ENCODE measurements around the gene GLIS1.
"Not testable (repeated sequence)": the region's sequence is repeated elsewhere in the genome, so short reads cannot be mapped to it uniquely, and the experiment has no call there.

The GLIS1 gene

DNA sequence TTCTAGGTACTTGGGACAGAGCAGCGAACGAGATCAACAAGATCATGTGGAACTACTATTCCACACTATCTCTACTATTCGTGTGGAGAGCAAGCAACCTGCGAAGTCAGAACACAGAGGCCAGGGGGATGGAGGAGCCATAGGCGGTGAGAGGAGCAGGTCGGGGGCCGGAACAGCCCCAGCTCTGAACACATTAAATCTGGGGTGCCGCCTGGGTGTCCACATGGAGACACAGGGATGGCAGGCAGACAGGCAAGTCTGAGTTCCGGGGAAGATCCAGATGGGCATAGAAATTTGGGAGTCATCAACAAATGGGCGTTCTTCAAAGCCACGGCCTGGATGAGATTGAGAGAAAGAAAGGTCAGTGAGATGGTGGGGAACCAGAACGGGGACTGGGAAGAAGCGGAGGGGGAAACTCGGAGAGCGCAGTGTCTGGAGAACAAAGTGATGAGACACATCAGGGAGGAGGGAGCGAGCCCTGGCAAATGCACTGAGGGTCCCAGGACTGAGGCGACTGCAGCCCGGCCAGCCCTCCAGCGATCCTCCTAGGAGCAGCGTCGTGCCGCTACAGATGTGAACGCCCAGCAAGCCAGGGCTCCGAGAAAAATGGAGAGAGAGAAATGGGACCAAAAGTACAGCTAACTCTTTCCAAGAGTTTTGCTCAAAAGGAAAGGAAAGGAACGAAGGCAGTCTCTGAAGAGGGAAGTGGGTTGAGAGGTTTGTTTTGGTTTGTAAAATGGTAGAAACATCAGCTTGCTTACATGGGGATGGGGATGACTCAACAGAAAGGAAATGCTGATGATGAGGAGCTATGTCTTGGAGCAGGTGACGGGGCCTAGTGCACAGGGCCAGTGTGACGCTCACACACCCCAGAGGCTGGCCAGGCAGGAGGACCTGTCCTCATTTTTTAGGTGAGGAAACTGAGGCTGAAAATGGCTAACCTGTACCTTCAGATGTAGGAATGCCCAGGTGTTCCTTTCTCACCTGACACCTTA is 84.5 kb downstream of the GLIS1 start:
- no peak for DNase-seq (ENCODE audit: low read depth)

DNA sequence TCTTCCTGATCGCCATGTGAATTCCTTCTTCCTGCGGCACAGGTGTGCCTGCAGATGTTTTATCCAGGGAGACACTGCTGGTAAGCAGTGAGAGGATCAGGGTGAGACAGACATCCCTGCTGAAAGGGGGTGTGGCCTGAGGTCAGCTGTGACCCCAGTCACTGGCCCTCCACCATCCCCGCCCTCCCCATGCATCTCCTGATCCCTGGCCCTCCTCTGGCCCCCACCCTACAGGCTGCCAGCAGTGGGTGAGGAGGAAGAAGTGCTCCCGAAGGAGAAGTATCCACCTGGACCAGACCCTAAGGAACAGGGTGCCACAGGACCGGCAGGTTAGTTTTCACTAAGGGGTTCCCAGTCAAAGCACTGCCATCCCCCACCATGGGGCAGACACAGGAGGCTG is 85.3 kb downstream of the GLIS1 start:
- no peak for DNase-seq (ENCODE audit: low read depth)

DNA sequence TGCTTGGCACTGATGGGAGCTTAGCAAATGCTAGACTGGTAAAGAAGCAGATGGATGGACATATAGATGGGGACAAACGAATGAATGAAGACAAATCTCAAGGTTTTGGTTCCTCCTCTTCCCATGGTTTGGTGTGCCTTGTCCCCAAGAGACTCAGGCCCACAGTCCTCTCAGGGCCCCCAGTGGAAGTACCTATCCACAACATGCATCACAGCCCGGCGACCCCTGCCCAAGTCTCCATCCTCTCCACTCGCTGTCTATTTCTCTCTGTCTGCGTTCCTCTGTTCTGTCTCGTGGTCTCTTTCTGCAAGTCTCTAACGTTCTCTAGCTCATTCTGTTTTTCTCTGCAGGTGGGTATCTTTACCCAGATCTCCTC is 85.8 kb downstream of the GLIS1 start:
- DNase-seq (ENCODE audit: low read depth): no peak

DNA sequence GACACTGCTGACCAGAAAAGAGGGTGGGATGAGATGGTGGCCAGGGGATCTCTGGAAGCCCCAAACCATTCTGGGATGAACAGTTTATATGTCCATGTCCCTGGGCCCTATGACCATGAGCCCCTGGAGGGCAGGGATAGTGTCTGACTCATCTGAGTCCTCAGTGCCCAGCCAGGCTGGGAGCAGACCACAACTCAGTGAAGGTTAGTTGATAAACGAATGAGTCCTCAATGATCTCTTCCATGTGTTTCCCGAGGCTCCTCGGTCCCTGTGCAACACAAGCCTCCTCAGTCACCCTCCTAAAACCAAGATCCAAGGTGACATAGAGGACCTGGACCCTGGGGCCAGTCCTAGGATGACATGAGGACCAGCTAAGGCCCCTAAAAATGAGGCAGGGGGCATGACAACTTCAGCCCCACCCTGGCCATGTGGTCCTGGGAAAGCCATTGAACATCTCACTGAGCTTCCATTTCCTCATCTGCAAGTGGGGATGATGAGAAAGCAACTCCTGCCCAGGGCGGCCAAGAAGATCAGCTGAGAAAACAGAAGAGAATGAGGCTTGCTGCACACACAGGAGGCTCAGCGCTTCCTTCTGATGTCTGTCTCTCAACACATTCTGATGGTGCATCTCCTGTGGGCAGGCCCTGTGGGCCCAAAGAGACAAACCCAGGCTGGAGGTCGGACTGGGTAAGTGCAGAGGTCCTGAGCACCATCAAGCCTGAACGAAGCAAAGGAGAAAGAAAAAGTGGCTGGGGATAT is 86.3 kb downstream of the GLIS1 start:
- no peak for DNase-seq (ENCODE audit: low read depth)

DNA sequence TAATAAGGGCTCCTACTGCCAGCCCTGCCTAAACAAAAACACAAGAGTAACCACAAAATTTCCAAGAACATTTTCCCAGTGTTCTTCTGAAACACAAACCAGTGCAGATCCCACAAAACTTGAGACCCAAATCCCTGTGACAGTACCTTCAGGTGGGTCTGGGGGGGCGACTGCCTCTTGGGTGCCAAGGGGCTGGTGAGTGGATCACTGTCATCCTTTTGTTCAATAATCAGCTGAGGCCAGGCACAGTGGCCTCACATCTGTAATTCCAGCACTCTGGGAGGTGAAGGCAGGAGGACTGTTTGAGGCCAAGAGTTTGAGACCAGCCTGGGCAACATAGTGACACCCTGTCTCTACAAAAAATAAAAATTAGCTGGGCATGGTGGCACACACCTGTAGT is 87.6 kb downstream of the GLIS1 start:
- DNase-seq (ENCODE audit: low read depth): no peak

DNA sequence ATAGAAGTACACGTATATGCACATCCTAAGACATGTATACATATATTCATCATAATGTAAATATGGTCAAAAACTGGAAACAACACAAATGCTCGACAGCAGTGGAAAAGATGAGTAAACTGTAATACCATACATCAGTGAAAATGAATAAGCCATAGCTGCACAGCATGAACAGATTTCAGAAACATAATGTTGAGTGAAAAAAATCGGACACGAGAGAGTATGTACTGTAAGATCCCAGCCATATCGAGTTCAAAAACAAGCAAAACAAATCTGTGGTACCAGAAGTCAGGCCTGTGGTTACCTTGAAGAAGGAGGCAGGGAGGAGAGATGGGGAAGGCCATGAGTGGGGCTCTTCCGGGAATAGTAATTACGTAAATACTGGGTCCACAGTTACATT is 90.4 kb downstream of the GLIS1 start:
- no peak for DNase-seq (ENCODE audit: low read depth)

DNA sequence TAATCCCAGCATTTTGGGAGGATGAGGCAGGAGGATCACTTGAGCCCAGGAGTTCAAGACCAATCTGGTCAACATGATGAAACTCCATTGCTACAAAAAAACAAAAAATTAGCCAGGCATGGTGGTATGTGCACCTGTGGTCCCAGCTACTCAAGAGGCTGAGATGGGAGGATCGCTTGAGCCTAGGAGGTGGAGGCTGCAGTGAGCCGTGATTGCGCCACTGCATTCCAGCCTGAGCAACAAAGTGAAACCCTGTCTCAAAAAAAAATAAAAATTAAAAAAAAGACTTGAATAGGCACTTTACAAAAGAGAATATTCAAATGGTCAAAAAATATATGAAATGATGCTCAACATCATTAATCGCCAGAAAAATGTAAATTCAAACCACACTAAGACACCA is 91.0 kb downstream of the GLIS1 start:
- not testable (repeated sequence) for DNase-seq (ENCODE audit: low read depth)

DNA sequence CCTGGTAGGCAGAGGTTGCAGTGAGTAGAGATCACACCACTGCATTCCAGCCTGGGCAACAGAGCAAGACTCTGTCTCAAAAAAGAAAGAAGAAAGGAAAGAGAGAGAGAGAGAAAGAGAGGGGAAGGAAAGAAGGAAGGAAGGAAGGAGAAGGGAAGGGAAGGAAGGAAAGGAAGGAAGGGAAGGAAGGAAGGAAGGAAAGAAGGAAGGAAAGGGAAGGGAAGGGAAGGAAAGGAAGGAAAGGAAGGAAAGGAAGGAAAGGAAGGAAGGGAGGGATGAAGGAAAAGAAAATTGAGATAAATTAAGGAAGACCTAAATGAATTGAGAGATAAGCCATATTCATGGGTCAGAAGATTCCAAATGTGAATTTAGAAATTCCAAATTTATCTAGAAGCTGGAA is 92.2 kb downstream of the GLIS1 start:
- DNase-seq (ENCODE audit: low read depth): no peak

DNA sequence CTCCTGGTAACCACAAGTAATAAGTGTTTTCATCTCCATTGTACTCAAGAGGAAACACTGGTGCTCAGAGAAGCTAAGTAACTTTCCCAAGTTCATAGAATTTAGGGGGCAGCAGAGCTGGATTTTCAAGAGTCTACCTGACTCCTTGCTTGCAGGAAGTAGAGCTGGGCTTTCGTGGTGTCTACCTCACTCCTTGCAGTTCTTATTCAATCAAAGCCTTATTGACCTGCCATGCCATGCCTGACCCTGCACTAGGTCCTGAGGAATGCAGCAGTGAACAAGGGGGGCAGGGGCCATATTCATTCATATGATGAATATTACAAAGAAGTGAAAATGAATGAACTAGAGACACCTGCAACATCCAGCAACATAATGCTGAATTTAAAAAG is 93.3 kb downstream of the GLIS1 start:
- no peak for DNase-seq (ENCODE audit: low read depth)

DNA sequence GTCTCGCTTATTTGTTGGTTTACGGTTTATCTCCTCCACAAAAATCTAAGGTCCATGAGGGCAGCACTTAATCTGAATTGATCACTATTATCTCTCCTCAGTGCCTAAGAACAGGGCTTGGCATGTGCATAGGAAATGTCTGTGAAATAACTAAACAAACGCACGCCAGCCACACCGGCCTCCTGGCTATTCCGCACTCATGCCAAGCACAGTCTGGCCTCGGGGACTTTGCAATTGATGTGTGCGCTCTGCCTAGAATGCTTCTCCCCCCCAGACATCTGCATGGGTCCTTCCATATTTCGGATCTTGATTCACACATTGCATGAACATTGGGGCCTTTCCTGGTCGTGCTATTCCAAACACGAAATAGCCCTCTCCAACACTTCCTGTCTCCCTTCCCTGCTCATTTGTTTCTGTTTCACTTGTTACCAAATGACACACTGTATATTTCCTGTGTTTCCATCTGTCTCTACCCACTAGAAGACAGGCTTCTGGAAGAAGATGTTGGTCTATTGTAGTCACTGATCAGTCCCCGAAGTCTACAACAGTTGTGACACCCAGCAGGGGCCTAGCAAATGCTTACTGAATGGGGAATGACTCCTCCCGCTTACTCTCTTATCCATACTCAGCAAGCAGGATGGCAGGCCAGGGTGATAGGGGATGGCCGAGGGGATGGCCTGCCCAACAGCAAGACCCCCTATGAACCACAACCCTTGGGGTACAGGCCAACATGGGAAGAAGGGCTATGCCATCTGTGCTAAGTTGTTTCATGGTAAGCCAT is 93.9 kb downstream of the GLIS1 start:
- no peak for DNase-seq (ENCODE audit: low read depth)

DNA sequence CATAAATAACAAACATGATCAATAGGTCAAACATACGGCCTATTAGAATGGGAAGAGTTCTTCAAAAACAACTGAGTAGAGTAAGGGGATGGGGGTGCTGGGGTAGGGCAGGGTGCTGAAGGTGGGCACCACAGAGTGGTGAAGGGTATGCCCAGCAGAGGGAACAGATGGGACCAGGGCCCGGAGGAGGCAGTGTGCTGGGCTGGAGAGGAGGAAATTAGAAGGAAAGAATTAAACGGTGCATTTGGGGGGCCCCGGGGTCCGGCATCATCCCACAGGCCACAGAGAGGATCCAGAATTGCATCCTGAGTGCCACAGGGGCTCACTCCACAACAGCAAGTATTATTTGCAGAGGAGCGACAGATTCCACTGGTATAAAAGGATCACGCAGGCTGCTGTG is 94.5 kb downstream of the GLIS1 start:
- DNase-seq (ENCODE audit: low read depth): no peak

DNA sequence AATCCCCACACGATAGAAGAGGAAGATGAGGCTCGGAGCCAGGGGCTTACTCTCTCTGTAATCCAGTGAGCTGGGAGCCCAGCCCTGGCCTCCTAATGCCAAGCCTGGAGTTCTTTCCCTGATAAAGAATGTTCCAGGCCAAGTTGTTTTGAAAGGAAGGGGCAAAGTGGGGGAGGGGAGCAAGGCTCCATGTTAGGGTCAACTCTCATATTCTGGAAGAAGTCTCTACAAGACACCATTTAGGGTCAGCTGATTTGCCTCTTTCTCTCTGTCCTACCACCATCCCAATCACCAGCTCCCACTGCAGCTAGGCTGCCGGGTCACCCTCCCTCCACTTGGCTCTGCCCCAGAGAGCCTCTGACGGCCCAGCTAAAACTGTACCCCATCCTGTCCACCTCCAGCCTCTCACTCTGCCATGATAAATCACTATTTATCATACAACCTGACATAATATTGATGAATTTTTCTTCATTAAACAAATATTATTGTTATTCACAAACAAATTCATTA is 95.0 kb downstream of the GLIS1 start:
- DNase-seq (ENCODE audit: low read depth): no peak

DNA sequence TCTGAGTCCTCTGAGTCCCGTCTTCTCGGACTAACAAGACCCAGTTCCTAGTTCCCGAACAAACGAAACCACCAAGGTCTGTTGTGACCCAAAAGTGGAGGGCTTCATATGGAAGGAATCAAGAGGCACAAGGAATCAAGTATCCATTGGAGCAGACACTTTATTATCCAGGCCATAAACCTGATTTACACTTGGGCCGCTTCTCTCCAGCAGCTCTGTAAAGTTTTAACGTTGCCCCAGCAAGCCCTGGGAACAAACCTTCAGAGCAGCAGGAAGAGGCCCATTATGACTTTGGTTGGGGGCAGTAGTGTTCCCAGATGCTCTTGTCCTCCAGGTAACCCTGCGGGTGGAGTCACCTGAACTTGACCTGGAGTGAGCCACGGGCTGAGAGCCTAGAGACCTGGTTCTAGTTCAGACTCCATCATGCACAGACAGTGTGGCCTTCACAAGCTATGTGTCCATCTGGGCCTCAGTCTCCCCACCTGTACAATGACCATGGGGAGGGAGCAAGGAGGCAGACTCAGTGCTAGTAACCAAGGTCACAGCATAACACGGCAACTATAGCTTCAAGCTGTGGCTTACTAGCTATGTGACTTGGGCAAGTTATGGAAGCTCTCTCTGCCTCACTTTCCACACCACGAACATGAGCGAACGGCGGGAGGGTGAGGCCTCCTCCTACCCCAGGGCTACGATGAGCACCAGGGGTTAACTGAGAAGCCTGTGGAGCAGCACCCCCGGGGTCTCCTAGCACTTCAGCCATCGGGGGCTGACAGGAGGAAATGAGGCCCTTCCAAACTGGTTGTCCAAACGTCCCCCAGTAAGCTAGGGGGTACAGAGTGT is 95.7 kb downstream of the GLIS1 start:
- DNase-seq (ENCODE audit: low read depth): no peak

DNA sequence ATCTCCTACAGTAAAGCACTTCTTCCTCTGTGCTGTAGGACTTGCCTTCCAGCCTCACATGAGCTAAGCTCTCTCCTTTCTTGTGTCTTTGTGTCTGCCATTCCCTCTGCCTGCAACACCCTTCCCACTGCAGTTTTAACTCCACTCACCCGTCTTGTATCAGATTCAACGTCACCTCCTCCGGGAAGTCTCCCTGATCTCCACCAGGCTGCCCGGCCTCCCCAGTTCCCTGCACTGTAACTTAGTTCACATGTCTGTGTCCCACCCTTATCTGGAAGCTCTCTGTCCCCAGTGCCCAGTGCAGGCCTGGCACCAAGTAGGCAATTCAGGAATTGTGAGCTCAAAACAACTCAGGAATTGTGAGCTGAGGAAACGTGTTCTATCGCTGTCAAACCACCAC is 96.4 kb downstream of the GLIS1 start:
- DNase-seq (ENCODE audit: low read depth): no peak

DNA sequence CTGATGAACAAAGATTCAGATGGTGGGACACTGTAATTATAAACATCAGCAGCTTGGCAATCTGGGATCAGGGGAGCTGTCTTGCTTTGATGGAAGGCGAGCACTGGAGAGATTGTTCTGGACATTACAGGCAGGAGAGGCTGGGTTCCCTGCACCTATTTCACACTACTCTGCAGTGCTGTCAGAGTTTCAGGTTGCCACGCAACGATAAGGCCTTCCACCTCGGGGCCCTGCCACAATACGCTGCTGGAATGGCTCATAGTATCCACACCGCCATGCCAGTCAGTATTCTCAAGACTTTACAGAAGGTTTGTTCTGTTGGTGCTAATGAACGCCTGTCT is 96.8 kb downstream of the GLIS1 start:
- no peak for DNase-seq (ENCODE audit: low read depth)

DNA sequence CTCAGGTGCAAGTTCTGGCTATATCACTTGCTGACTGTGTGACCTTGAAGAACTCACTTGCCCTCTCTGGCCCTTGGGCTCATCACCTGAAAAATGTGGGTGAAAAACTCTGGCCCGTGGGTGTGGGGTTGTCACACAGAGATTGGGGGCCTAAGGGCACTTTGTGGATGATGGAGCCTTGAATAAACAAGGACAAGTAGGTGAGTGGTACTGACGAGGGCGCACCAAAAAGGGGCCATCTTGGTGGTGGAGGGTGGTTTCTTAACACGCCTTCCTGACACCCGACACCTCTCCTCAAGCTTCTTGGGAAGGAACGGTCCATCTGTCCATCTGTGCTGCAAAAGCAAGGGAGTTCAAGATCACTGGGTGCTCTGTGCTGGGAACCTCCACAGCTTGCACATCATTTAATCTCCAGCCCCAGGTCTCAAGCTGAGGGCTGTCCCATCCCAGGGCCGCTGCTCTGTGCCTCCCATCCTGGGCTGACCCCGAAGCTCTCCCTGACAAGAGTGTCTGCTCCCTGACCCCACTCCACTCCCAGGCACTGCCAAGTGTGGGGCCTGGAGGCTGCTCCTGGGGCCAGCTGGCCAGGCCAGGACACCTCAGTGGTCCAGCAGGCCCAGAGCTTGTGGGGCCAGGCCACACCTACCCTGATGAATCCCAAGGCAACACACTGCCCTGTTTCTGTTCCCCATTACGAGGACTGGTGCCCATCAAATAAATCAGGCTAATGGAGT is 97.3 kb downstream of the GLIS1 start:
- DNase-seq (ENCODE audit: low read depth): no peak

DNA sequence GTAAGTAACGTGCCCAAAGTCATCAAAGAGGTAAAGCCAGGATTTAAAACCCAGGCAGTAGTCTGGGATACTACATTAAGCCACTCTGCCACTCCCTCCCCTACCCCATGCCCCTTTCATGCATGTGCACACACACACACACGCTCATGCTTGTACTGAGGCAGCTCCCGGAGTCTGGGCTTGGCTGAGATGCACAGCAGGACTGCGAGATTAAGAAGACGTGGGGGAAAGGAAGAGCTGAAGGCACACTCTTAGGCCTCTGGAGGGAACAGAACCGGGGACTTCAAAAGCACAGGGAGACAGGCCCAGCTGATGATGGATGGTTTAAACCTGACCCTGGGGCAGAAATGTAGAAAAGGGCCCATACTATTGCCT is 98.3 kb downstream of the GLIS1 start:
- DNase-seq (ENCODE audit: low read depth): no peak

DNA sequence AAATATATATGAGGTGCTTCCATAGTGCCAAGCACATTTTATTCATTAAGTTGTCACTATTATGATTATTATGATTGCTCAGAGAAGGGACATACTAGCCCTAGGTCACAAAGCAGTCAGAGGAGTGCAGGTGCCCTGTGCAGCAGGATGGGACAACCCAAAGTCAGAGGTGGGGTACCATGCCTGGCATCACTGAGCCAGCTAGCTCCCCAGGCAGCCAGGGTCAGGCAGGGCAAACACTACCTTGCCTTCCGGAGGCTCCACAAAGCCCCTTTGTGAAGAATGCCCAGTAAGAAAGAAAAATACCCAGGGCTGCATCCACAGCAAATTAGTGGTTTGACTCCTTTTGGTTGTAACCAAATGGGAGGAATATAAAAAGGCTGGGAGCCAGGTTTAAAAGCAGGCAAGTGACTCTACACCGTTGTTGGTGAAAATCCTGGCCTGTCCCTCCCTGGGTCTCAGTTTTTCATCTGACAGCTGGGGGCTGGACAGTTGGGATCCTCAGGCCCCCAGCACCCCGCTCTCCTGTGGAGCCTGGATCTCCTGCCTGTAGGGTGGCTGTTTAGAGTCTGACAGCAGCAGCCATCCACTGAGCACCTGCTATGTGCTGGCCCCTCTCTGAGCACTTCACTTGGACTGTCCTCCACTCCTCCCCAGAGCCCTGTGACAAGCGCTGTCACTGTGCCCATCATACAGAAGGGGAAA is 98.8 kb downstream of the GLIS1 start:
- no peak for DNase-seq (ENCODE audit: low read depth)

DNA sequence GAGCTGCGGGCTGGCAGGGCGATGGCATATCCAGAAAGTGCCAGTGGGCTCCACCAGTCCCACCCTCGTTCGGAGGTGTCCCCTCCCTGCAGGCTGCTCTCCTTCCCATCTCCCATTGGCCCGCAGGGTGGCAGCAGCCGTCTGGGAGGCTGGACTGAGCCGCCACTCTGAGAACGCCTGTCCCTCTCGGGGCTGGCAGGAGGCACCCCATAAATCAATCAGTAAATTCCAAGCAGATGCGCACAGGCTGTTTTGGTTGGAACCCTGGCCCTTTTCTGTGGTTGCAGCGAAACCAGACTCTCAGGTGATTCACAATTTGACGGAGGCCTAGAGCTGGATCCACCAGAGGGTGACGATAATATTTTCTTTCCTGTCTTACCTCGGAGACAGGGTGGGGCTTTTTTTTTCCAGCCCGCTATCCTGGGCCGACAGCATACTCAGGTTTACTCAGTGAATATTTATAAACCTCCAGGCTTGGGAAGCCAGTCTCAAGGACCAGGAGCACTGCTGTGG is 99.7 kb downstream of the GLIS1 start:
- no peak for DNase-seq (ENCODE audit: low read depth)
